Measurements from ENCODE around the gene ZNF519.

Gene ZNF519

GRCh38 chr18:14098428-14098827 lies 33.8 kb downstream of the ZNF519 start:
- no peak for DNase-seq (ENCODE audit: low read depth in 2 of 2, low spot score in 1 of 2)

- DNase-seq (ENCODE audit: low read depth in 2 of 2, low spot score in 1 of 2) = no peak
These were observed 34.5 kb downstream of the ZNF519 start for GRCh38 chr18:14097761-14098160.

- no peak for DNase-seq (ENCODE audit: low read depth in 2 of 2, low spot score in 1 of 2)
These were observed 38.8 kb downstream of the ZNF519 start for GRCh38 chr18:14093307-14093915.

GRCh38 chr18:14092625-14093306 lies 39.5 kb downstream of the ZNF519 start:
- no peak for DNase-seq (ENCODE audit: low read depth in 2 of 2, low spot score in 1 of 2)

- no peak for DNase-seq (ENCODE audit: low read depth in 2 of 2, low spot score in 1 of 2)
These were observed 42.5 kb downstream of the ZNF519 start for GRCh38 chr18:14089781-14090180.

- no peak for DNase-seq (ENCODE audit: low read depth in 2 of 2, low spot score in 1 of 2)
These were observed 43.0 kb downstream of the ZNF519 start for GRCh38 chr18:14089191-14089590.

GRCh38 chr18:14086458-14087231 lies 45.6 kb downstream of the ZNF519 start:
- no peak for DNase-seq (ENCODE audit: low read depth in 2 of 2, low spot score in 1 of 2)

- DNase-seq (ENCODE audit: low read depth in 2 of 2, low spot score in 1 of 2) = no peak
These were observed 46.3 kb downstream of the ZNF519 start for GRCh38 chr18:14085770-14086457.

GRCh38 chr18:14075196-14075595 lies 57.0 kb downstream of the ZNF519 start:
- no peak for DNase-seq (ENCODE audit: low read depth in 2 of 2, low spot score in 1 of 2)

GRCh38 chr18:14074187-14074586 lies 58.0 kb downstream of the ZNF519 start:
- no peak for DNase-seq (ENCODE audit: low read depth in 2 of 2, low spot score in 1 of 2)

- DNase-seq (ENCODE audit: low read depth in 2 of 2, low spot score in 1 of 2) = no peak
These were observed 78.6 kb downstream of the ZNF519 start for GRCh38 chr18:14053661-14054060.

Data from stimulated activated CD8-positive, alpha-beta memory T cell treated with anti-CD3 and anti-CD28 coated beads, Interleukin-4, amount 100 ng/mL, for 4 hours (primary cell).